Mucosa of rectum (tissue), 2 donors: Measurements from ENCODE around the gene PLEK2.
A peak's percentile ranks its signal among the peaks of the same experiment; 100 is the strongest.

Source experiments
- H3K27ac ChIP-seq, 2 donors: one replicate each; pipeline ENCODE4 v1.7.0; 2013; ENCODE audit warnings: inconsistent platforms in 2 of 2, low read depth in 2 of 2, low read length in 2 of 2
- H3K27me3 ChIP-seq, 2 donors: one replicate each; pipeline ENCODE4 v1.7.0; 2013; ENCODE audit warnings: low read length in 2 of 2; ENCODE audit not compliant: control insufficient read depth in 2 of 2, insufficient read depth in 2 of 2
- H3K36me3 ChIP-seq, 2 donors: one replicate each; pipeline ENCODE4 v1.7.0; 2013; ENCODE audit warnings: low read length in 2 of 2; ENCODE audit not compliant: control insufficient read depth in 2 of 2, insufficient read depth in 2 of 2
- H3K4me1 ChIP-seq, 2 donors: one replicate each; pipeline ENCODE4 v1.7.0; 2013; ENCODE audit warnings: low read length in 2 of 2, mild to moderate bottlenecking in 1 of 2; ENCODE audit not compliant: control insufficient read depth in 2 of 2, insufficient read depth in 2 of 2
- H3K4me3 ChIP-seq, 2 donors: one replicate each; pipeline ENCODE4 v1.7.0; 2013; ENCODE audit warnings: low read length in 2 of 2
- H3K9ac ChIP-seq, 2 donors: one replicate each; pipeline ENCODE4 v1.7.0; 2013; ENCODE audit warnings: low read length in 2 of 2, low read depth in 1 of 2, mild to moderate bottlenecking in 1 of 2
- H3K9me3 ChIP-seq, 2 donors: one replicate each; pipeline ENCODE4 v1.7.0; 2013; ENCODE audit warnings: low read length in 2 of 2; ENCODE audit not compliant: control insufficient read depth in 2 of 2
- donor health status: healthy.
- donor health status: Normal muscosa, but diverticular disease.

Gene PLEK2

GRCh38 chr14:67432050-67432564 lies 20.1 kb upstream of the PLEK2 start:
- Histone ChIP-seq H3K4me1 (peaks cover 2 to 9% of the 10 kb centered on the region in 2 donors), H3K27ac (no peak overlapping the region)

DNA sequence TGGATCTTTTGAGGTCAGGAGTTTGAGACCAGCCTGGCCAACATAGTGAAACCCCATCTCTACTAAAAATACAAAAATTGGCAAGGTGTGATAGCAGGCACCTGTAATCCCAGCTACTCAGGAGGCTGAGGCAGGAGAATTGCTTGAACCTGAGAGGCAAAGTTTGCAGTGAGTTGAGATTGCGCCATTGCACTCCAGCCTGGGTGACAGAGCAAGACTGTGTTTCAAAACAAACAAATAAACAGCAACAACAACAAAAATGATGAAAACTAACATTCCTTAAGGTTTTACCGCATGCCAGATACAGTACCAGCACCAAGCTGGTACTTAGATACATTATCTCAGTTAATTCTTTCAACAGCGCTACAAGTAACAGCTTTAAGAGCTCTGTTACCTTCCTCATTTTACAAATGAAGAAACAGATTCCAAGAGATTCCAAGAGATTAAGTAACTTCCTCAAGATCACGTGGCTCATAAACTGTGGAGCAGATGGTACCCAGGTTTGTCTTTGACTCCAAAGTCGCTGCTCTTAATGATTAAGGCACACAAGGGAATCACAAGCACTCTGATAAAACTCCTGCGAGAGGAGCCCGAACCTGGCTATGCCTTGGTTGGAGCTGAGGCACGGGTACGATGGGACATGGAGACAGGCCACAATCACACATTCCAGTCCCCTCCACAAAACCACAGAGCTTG lies 17.7 kb upstream of the PLEK2 start:
- H3K9me3 ChIP-seq, result no peaks in the 10 kb centered on the region
- no peak overlapping the region for H3K27ac ChIP-seq
- no peak overlapping the region for H3K4me3 ChIP-seq
- no peak overlapping the region for H3K9ac ChIP-seq
- no peaks in the 10 kb centered on the region for H3K36me3 ChIP-seq
- H3K4me1 ChIP-seq, result peaks cover 2 to 9% of the 10 kb centered on the region in 2 donors
- peaks cover 0 to 2% of the 10 kb centered on the region in 2 donors for H3K27me3 ChIP-seq

More at GRCh38 chr14:67432050-67432564, 20.1 kb upstream of the PLEK2 start:
- Histone ChIP-seq H3K36me3 (no peaks in the 10 kb centered on the region), H3K27me3 (no peaks in the 10 kb centered on the region), H3K4me3 (no peak overlapping the region), H3K9ac (no peak overlapping the region), H3K9me3 (no peaks in the 10 kb centered on the region)

- Histone ChIP-seq H3K36me3 (no peaks in the 10 kb centered on the region), H3K9ac (no peak overlapping the region), H3K27me3 (peaks cover 0 to 4% of the 10 kb centered on the region in 2 donors), H3K9me3 (no peaks in the 10 kb centered on the region), H3K4me3 (no peak overlapping the region), H3K27ac (peak overlapping the region; percentile 10 to 12), H3K4me1 (peaks cover 2 to 9% of the 10 kb centered on the region in 2 donors)
Observed at GRCh38 chr14:67428501-67429031, 16.6 kb upstream of the PLEK2 start.

DNA sequence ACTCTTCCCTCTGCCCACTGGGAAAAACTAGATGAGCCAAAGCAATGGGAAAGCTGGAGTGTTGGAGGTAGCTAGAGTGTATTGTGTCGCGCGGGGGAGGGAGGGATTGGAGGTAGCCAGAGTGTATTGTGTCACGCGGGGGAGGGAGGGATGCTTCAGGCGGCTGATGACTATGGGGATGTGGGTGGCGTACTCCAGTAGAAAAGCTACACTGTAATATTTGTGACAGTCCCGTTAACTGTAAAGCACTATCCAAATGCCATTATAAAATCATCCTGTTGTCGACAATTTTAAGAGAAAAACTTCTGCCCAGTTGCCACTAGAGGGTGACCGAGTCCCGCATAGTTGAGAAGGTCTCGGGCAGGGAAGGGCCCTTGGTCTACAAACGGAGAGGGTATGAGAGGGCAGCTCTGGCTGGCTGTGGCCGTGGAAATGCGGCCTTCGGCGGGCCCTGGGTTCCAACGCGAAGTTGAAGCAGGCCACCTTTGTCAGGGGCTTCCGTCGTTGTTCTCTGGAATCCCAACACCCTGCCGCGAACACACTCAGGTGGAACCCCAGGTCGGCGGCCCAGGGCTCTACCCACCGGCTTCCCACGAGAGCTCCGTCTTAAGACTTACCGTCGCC lies 15.1 kb upstream of the PLEK2 start:
- Histone ChIP-seq H3K9me3 (no peaks in the 10 kb centered on the region), H3K27me3 (peaks cover 0 to 4% of the 10 kb centered on the region in 2 donors), H3K9ac (no peak overlapping the region), H3K36me3 (no peaks in the 10 kb centered on the region), H3K4me1 (peaks cover 2 to 9% of the 10 kb centered on the region in 2 donors), H3K27ac (no peak overlapping the region), H3K4me3 (no peak overlapping the region)

GRCh38 chr14:67426161-67426560 lies 14.2 kb upstream of the PLEK2 start:
- peaks cover 2 to 9% of the 10 kb centered on the region in 2 donors for H3K4me1 ChIP-seq
- no peaks in the 10 kb centered on the region for H3K9me3 ChIP-seq
- H3K9ac ChIP-seq, result no peak overlapping the region
- no peak overlapping the region for H3K27ac ChIP-seq
- H3K4me3 ChIP-seq, result no peak overlapping the region
- H3K27me3 ChIP-seq, result peaks cover 0 to 4% of the 10 kb centered on the region in 2 donors
- H3K36me3 ChIP-seq, result no peaks in the 10 kb centered on the region

DNA sequence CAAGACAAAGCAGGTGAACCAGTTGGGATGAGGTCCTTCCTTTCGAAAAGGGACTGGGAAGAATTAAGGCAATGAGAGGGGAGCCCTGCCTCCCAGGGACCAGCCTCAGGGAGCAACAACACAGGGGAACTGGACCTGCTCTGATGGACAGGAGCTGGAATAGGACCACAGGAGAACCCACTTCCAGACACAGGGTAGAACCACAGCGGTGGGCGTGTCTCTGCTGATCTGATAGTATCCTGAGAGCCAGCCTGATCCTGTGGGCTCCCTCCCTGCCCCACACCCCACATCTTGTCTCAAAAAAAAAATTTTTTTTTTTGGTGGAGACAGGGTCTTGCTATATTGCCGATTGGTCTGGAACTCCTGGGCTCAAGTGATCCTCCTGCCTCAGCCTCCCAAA lies 13.6 kb upstream of the PLEK2 start:
- H3K27me3 ChIP-seq, result peaks cover 0 to 4% of the 10 kb centered on the region in 2 donors

GRCh38 chr14:67424539-67424938 lies 12.6 kb upstream of the PLEK2 start:
- Histone ChIP-seq H3K9ac (no peak overlapping the region), H3K4me1 (peaks cover 2 to 16% of the 10 kb centered on the region in 2 donors), H3K9me3 (no peaks in the 10 kb centered on the region), H3K27me3 (peaks cover 0 to 4% of the 10 kb centered on the region in 2 donors), H3K27ac (no peak overlapping the region), H3K4me3 (no peak overlapping the region), H3K36me3 (no peaks in the 10 kb centered on the region)

More for the DNA sequence above, 13.6 kb upstream of the PLEK2 start:
- H3K36me3 ChIP-seq, result no peaks in the 10 kb centered on the region
- no peak overlapping the region for H3K9ac ChIP-seq
- no peaks in the 10 kb centered on the region for H3K9me3 ChIP-seq
- H3K27ac ChIP-seq, result no peak overlapping the region
- no peak overlapping the region for H3K4me3 ChIP-seq
- H3K4me1 ChIP-seq, result peaks cover 2 to 9% of the 10 kb centered on the region in 2 donors

GRCh38 chr14:67423424-67423823 lies 11.5 kb upstream of the PLEK2 start:
- Histone ChIP-seq H3K4me3 (no peak overlapping the region), H3K27ac (no peak overlapping the region), H3K9ac (no peak overlapping the region), H3K36me3 (no peaks in the 10 kb centered on the region), H3K4me1 (peaks cover 5 to 21% of the 10 kb centered on the region in 2 donors), H3K27me3 (peaks cover 0 to 4% of the 10 kb centered on the region in 2 donors), H3K9me3 (no peaks in the 10 kb centered on the region)

GRCh38 chr14:67421356-67422224 lies 9.6 kb upstream of the PLEK2 start:
- peaks cover 2 to 18% of the 10 kb centered on the region in 2 donors for H3K4me1 ChIP-seq
- no peak overlapping the region for H3K9ac ChIP-seq
- H3K36me3 ChIP-seq, result no peaks in the 10 kb centered on the region
- H3K27me3 ChIP-seq, result peaks cover 0 to 4% of the 10 kb centered on the region in 2 donors
- H3K9me3 ChIP-seq, result no peaks in the 10 kb centered on the region
- H3K4me3 ChIP-seq, result no peak overlapping the region
- H3K27ac ChIP-seq, result no peak overlapping the region
